SK-N-SH (cell line): ENCODE data around the gene PEX5. TPM values are rescaled to one million over a fixed set of nuclear protein-coding genes. Genes with fewer than 3 reads are reported as not detected.

Experiments
- CTCF ChIA-PET: fragments of 300-600, 350-600 bp; formaldehyde crosslinking; extraction: SDS; loops from one replicate; lab custom pipeline; 2021; lab: Yijun Ruan, JAX
- POLR2A ChIA-PET: fragments of 350-600 bp; sonication (Branson Sonifier 250); formaldehyde crosslinking; extraction: SDS; loops from one replicate; lab custom pipeline; 2020; ENCODE audit warnings: antibody characterized with exemption, inconsistent platforms; lab: Yijun Ruan, JAX
- DNase-seq: peaks from one replicate; pipeline ENCODE4 v3.0.0; 2012
- H2AFZ ChIP-seq: fragments of 200-600 bp; sonication (generic); 2 replicates; pipeline ENCODE4 v1.8.1; 2016; ENCODE audit warnings: antibody characterized with exemption, mild to moderate bottlenecking, low read depth
- H3F3A ChIP-seq: fragments of 200-600 bp; sonication (generic); replicated peaks from 2 replicates; pipeline ENCODE3; 2016; ENCODE audit warnings: antibody characterized with exemption, mild to moderate bottlenecking; ENCODE audit not compliant: insufficient read depth
- H3K27ac ChIP-seq, 2 experiments: fragments of 200-500 bp in 1 of 2; fragments of 200-600 bp in 1 of 2; sonication (Bioruptor generic) in 1 of 2; sonication (generic), shearing (Covaris generic) in 1 of 2; 2 replicates each; pipeline versions ENCODE4 v1.5.1 to v1.6.1; 2014 to 2016; ENCODE audit warnings: low read depth in 2 of 2, inconsistent platforms in 1 of 2, low read length in 1 of 2, mild to moderate bottlenecking in 1 of 2, mixed read lengths in 1 of 2
- H3K27me3 ChIP-seq: fragments of 200-600 bp; sonication (generic), shearing (Covaris generic); 2 replicates; pipeline ENCODE4 v1.6.1; 2016; ENCODE audit warnings: mixed run types; ENCODE audit not compliant: insufficient read depth
- H3K36me3 ChIP-seq, 2 experiments: fragments of 200-500 bp in 1 of 2; fragments of 200-600 bp in 1 of 2; sonication (Bioruptor generic) in 1 of 2; sonication (generic) in 1 of 2; replicated peaks in 1 of 2; 2 replicates each; pipeline versions ENCODE3 to v1.5.1; 2014 to 2016; ENCODE audit warnings: low read length in 1 of 2, mild to moderate bottlenecking in 1 of 2; ENCODE audit not compliant: insufficient read depth in 2 of 2, control insufficient read depth in 1 of 2
- H3K4me1 ChIP-seq, 2 experiments: fragments of 200-500 bp in 1 of 2; fragments of 200-600 bp in 1 of 2; sonication (Bioruptor generic) in 1 of 2; sonication (generic), shearing (Covaris generic) in 1 of 2; 2 replicates each; pipeline versions ENCODE4 v1.5.1 to v1.6.1; 2014 to 2016; ENCODE audit warnings: low read depth in 1 of 2, low read length in 1 of 2, mixed run types in 1 of 2; ENCODE audit not compliant: insufficient read depth in 2 of 2, control insufficient read depth in 1 of 2
- H3K4me2 ChIP-seq: fragments of 200-600 bp; sonication (generic), shearing (Covaris generic); 2 replicates; pipeline ENCODE4 v1.6.1; 2017; ENCODE audit warnings: mixed run types
- H3K4me3 ChIP-seq, 2 experiments: fragments of 200-500 bp in 1 of 2; fragments of 200-600 bp in 1 of 2; sonication (Bioruptor generic) in 1 of 2; sonication (generic), shearing (Covaris generic) in 1 of 2; 2 replicates each; pipeline versions ENCODE4 v1.5.1 to v1.8.1; 2014 to 2016; ENCODE audit warnings: low read depth in 2 of 2, inconsistent platforms in 1 of 2, low read length in 1 of 2, mild to moderate bottlenecking in 1 of 2, mixed read lengths in 1 of 2, moderate library complexity in 1 of 2
- H3K79me2 ChIP-seq: fragments of 200-600 bp; sonication (generic); 2 replicates; pipeline ENCODE4 v1.8.1; 2017; ENCODE audit warnings: mild to moderate bottlenecking; ENCODE audit not compliant: insufficient read depth
- H3K9ac ChIP-seq: fragments of 200-600 bp; sonication (generic); 2 replicates; pipeline ENCODE4 v1.6.1; 2017; ENCODE audit warnings: mixed run types
- H3K9me2 ChIP-seq: fragments of 200-600 bp; sonication (generic); 2 replicates; pipeline ENCODE4 v1.6.1; 2017; ENCODE audit warnings: mixed run types
- H3K9me3 ChIP-seq: fragments of 200-600 bp; sonication (generic); 2 replicates; pipeline ENCODE4 v1.6.1; 2017; ENCODE audit warnings: mixed run types, mild to moderate bottlenecking, moderate library complexity
- H4K20me1 ChIP-seq: fragments of 200-600 bp; sonication (generic); 2 replicates; pipeline ENCODE4 v1.6.1; 2017; ENCODE audit warnings: mild to moderate bottlenecking, mixed run types; ENCODE audit not compliant: insufficient read depth
- CTCF ChIP-seq: fragments of 200-600 bp; sonication (generic); IDR thresholded peaks from 2 replicates; pipeline ENCODE4 v1.6.1; 2017; ENCODE audit warnings: antibody characterized with exemption, mild to moderate bottlenecking, moderate library complexity
- ELF1 ChIP-seq: IDR thresholded peaks from 2 replicates; pipeline ENCODE4 v1.4.0; 2012
- FOXJ3 ChIP-seq: sonication (generic); formaldehyde crosslinking; IDR thresholded peaks from 2 replicates; pipeline ENCODE4 v1.5.1; 2020; ENCODE audit warnings: mild to moderate bottlenecking, missing genetic modification reagents
- GABPA ChIP-seq: IDR thresholded peaks from 2 replicates; pipeline ENCODE4 v1.4.0; 2012; ENCODE audit warnings: low read depth, mild to moderate bottlenecking
- IRF3 ChIP-seq: fragments of 150-350 bp; IDR thresholded peaks from 2 replicates; pipeline ENCODE4 v1.6.1; 2016; ENCODE audit warnings: mild to moderate bottlenecking, low read depth, low read length
- JUND ChIP-seq: IDR thresholded peaks from 2 replicates; pipeline ENCODE4 v1.4.0; 2012
- MAX ChIP-seq: IDR thresholded peaks from 2 replicates; pipeline ENCODE4 v1.4.0; 2012; ENCODE audit warnings: low read depth
- MXI1 ChIP-seq: IDR thresholded peaks from 2 replicates; pipeline ENCODE4 v1.6.1; 2012; ENCODE audit warnings: mild to moderate bottlenecking, low read depth, low read length, improper control_type of control experiment
- NRF1 ChIP-seq: IDR thresholded peaks from 2 replicates; pipeline ENCODE4 v1.6.1; 2012; ENCODE audit warnings: low read depth, mild to moderate bottlenecking, low read length
- RAD21 ChIP-seq: IDR thresholded peaks from 2 replicates; pipeline ENCODE4 v1.6.1; 2012; ENCODE audit warnings: mild to moderate bottlenecking, low read length
- RCOR1 ChIP-seq: fragments of 150-350 bp; IDR thresholded peaks from 2 replicates; pipeline ENCODE4 v1.6.1; 2017; ENCODE audit warnings: antibody characterized with exemption, low read length
- REST ChIP-seq: IDR thresholded peaks from 2 replicates; pipeline ENCODE4 v1.6.1; 2012; ENCODE audit warnings: mild to moderate bottlenecking, low read depth, low read length, moderate library complexity
- RFX5 ChIP-seq: IDR thresholded peaks from 2 replicates; pipeline ENCODE4 v1.6.1; 2012; ENCODE audit warnings: mild to moderate bottlenecking, improper control_type of control experiment, low read length
- SIN3A ChIP-seq: IDR thresholded peaks from 2 replicates; pipeline ENCODE4 v1.6.1; 2012; ENCODE audit warnings: low read depth, mild to moderate bottlenecking, low read length, moderate library complexity, borderline replicate concordance
- SMC3 ChIP-seq: IDR thresholded peaks from 2 replicates; pipeline ENCODE4 v1.6.1; 2012; ENCODE audit warnings: low read depth, low read length, improper control_type of control experiment
- TAF1 ChIP-seq: IDR thresholded peaks from 2 replicates; pipeline ENCODE4 v1.6.1; 2012; ENCODE audit warnings: low read depth, mild to moderate bottlenecking, low read length, moderate library complexity, borderline replicate concordance
- TCF12 ChIP-seq: IDR thresholded peaks from 2 replicates; pipeline ENCODE4 v1.4.0; 2012
- TEAD4 ChIP-seq: IDR thresholded peaks from 2 replicates; pipeline ENCODE4 v1.4.0; 2012; ENCODE audit warnings: mild to moderate bottlenecking, borderline replicate concordance; ENCODE audit not compliant: insufficient read depth
- ZBTB33 ChIP-seq: IDR thresholded peaks from 2 replicates; pipeline ENCODE4 v1.4.0; 2012; ENCODE audit warnings: low read depth, borderline replicate concordance
- WGBS: methylation state at CpG from one replicate; pipeline ENCODE4 v1.1.6; 2017; ENCODE audit warnings: low lambda C conversion rate; 5-methylcytosine and 5-hydroxymethylcytosine counted together
- polyA plus RNA-seq, 3 experiments: library from polyadenylated mRNA; depleted of rRNA; stranded (reverse); fragments of >200 nt; gene quantifications; 2 replicates each; pipeline ENCODE4 v1.2.3, GENCODE V29; 2012

The PEX5 gene
- polyA plus RNA-seq, 1 of the 3 experiments (the other 2 are of a cell fraction), result 22.6 TPM

- peak overlapping the region; percentile 40 to 82 for H3K27ac ChIP-seq
- H3K9me3 ChIP-seq, result no peaks in the 10 kb centered on the region
- H2AFZ ChIP-seq, result peak overlapping the region; percentile 98
- peaks cover 6 to 23% of the 10 kb centered on the region in 2 experiments for H3K36me3 ChIP-seq
- no peaks in the 10 kb centered on the region; the same call in 1 of the 2 replicates for H3K79me2 ChIP-seq
- no peaks in the 10 kb centered on the region for H4K20me1 ChIP-seq
- no peaks in the 10 kb centered on the region for H3F3A ChIP-seq
- H3K4me2 ChIP-seq, result peak overlapping the region; percentile 96
- 22% methylated on average over 19 of the region's 21 CpGs for WGBS
- ChIA-PET CTCF (interaction anchor here (0.5 to 3.4 kb wide), 21 partner anchors 8 to 579 kb away, joined by 3 to 33 read pairs (median 4); partner anchors contain the start of genes C1RL and CLSTN3), POLR2A (interaction anchor here (0.5 kb wide), 1 partner anchor 821 kb away, joined by 3 read pairs; no protein-coding TSS in a partner anchor)
- peak; percentile 75 for DNase-seq
- H3K4me3 ChIP-seq, result peak overlapping the region; percentile 91 to 95
- H3K9ac ChIP-seq, result peak overlapping the region; percentile 71
- H3K4me1 ChIP-seq, result peaks cover 9 to 20% of the 10 kb centered on the region in 2 experiments; a peak in 3 of 4 replicates
- no peaks in the 10 kb centered on the region for H3K9me2 ChIP-seq
- no peaks in the 10 kb centered on the region for H3K27me3 ChIP-seq
- TF ChIP-seq MXI1 (0 out of 2 replicates have a peak, but pooled peaks have one; percentile 21), ZBTB33 (no peak), REST (no peak), FOXJ3 (CRISPR knock-in tag) (no peak), TAF1 (no peak), RAD21 (peak; percentile 73), NRF1 (no peak), TEAD4 (no peak), IRF3 (no peak), SMC3 (peak; percentile 55), RFX5 (no peak), CTCF (peak; percentile 64), SIN3A (0 out of 2 replicates have a peak, but pooled peaks have one; percentile 4), MAX (0 out of 2 replicates have a peak, but pooled peaks have one; percentile 12), ELF1 (no peak), JUND (no peak), TCF12 (no peak), RCOR1 (no peak), GABPA (no peak)
Measured at GRCh38 chr12:7188562-7189397, 706 bp upstream of the PEX5 start.
